ENCODE data around the gene PAM.

- TF ChIP-seq CTCF (IDR thresholded peaks at IDR 0.05; ENCODE audit: low read length) (no peak), EZH2 (optimal IDR thresholded peaks at IDR 0.05; ENCODE audit: low read depth, low read length) (no peak)
These were observed 35.2 kb upstream of the PAM start for GRCh38 chr5:102719886-102720285.

Data from MM.1S (cell line).